Hematopoietic multipotent progenitor cell (in vitro differentiated cells): Measurements from ENCODE around the gene ST3GAL2. TPM values are rescaled to one million over a fixed set of nuclear protein-coding genes. Genes with fewer than 3 reads are reported as not detected.
"Not testable (repeated sequence)": the region's sequence is repeated elsewhere in the genome, so short reads cannot be mapped to it uniquely, and the experiment has no call there.

Experiments used
- DNase-seq, 3 donors: peaks; one replicate each; pipeline ENCODE4 v3.0.0-alpha.2; 2011 to 2015; ENCODE audit warnings: low read depth in 2 of 3, low spot score in 2 of 3
- total RNA-seq: library from RNA; depleted of rRNA; stranded (reverse); fragments of >200 nt; gene quantifications from one replicate; pipeline ENCODE4 v1.2.3, GENCODE V29; 2012

Gene ST3GAL2
- total RNA-seq, 1 donor: 49.0 TPM

DNA sequence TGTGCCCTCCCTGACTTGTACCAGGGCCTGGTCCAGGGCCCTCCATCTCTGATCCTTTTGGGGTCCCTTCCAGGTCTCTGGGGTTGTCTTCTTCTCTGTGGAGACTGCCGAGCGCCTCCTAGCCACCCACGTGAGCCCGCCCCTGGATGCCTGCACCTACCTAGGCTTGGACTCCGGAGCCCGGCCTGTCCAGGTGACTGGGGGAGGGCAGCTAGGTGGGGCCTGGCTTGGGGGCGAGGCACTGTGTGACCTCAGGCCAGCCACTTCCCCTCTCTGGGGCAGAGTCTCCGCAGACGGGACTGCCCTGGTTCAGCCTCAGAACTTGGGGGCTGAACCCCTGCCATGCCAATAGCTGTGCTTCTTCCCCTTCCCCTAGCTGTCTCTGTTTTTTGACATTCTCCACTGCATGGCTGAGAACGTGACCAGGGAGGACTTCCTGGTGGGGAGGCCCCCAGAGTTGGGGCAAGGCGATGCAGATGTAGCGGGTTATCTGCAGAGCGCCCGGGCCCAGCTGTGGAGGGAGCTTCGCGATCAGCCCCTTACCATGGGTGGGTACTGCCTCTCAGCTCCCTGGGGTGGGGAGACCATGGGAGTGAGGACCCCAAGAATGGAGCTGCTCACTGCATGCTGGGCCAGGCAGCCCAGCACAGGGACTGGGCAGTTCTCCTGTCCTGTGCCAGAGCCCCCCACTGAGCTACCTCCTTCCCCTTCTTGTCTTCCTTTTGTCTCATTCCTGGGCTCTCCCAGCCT lies 30.1 kb upstream of the ST3GAL2 start:
- DNase-seq: no peak

DNA sequence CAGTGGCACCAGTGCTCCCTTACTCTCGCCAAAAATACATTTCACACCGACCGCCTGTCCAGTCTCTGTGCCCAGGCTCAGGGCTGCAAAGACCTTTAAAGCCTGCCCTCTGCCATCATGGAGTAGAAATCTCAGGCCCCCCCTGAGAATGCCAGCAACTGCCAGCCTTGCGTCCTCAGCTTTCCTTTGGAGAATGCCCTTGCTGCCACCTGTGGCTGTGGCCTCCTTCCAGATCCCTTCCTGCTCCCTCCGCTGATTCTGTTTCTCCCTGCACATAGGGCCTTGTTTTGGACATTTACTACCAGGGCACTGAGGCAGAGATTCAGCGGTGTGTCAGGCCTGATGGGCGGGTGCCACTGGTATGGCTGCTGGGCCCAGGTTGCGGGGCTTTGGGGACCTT lies 28.7 kb upstream of the ST3GAL2 start:
- no peak for DNase-seq

DNA sequence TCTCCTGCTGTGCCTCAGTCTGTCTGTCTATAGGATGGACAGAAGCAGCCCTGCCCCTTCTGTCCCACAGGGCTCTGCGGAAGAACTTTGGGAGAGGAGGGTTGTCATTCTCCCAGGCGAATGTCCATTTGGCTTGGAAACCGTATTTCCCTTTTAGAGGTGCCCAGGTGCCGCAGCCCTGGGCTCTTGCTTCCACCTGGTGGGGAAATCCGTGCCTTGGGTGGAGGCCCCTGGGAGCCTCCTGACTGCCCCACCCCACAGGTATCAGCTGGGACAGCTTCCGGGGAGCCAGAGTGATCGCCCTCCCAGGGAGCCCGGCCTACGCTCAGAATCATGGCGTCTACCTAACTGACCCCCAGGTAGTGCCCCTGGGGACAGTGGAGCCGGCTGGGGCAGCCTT lies 28.2 kb upstream of the ST3GAL2 start:
- no peak for DNase-seq

DNA sequence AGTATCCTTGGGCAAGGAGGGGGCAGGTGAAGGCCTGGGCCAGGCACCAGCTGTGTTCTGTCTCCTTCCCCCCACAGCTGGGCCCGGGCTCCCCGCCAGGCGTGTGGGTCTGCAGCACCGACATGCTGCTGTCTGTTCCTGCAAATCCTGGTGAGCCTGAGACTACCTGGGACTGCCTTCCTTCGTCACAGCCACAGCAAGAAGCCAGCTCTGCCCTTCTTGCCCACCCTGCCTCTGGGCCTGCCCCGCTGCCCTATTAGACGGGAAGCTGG lies 27.8 kb upstream of the ST3GAL2 start:
- no peak for DNase-seq

DNA sequence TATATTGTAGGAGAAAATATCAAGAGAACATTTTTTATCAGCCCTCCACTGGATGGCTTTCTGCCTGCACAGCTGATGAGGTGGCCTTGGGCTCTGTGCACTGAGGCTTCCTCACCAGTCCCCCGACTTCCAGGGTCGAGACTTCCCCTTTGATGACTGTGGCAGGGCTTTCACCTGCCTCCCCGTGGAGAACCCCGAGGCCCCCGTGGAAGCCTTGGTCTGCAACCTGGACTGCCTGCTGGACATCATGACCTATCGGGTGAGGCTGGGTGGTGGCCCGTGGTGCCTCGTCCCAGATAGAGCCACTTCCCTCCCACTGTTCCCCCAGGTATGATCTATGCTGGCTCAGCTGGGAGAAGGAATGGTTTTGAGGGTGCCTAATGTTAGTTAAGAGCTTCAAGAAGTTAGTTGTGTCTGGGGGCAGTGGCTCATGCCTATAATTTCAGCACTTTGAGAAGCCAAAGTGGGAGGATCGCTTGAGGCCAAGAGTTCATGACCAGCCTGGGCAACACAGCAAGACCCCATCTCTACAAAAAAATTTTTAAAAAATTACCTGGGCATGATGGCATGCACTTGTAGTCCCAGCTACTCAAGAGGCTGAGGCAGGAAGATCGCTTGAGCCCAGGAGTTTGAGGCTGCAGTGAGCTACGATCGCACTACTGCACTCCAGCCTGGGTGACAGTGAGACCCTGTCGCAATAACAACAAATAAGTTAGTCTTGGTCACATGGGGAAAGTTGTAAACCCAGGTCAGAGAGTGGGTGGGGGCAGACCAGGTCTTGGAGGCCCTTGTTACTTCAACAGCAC lies 27.3 kb upstream of the ST3GAL2 start:
- no peak for DNase-seq

DNA sequence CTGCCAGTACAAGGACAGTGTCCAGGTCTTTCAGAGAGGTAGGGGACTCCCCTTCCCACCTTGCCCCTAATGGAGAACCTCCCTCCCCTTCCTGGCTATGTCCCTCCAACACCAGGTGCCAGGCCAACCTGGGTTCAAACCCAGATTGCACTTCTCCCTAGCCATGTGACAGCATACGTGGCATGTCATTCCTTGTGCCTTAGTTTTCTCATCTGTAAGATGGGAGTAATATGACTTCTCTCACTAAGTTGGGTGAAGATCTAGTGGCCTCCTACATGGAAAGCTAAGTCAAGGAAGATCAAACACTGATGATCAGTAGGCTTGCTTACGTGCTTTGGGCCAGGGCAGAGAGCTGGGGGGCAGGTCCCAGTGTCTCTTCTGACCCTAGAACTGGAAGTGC lies 24.3 kb upstream of the ST3GAL2 start:
- DNase-seq: no peak

DNA sequence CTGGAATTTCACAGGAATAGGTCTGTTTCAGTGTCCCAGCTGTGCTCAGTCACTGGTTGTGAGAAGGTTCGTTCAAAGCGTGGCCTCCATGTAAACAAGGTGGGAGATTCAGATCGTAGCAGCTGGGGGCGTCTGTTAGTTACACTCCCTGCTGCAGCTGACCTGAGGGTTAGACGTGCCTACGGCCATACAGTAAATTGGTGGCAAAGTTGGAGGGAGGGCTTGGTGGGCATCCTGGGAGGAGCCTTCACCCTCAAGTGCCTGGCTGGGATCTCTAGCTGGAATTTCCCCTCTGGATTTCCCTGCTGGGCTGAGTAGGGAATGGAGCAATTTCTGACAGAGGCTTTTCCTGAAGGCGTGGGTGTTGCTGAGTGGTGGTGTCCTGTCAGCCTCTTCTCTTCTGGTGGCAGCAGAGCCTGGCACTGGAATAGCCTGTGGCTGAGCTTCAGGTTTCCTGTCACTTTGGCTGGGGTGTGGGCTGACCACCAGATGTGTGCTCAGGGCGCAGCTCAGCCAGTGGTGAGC lies 21.9 kb upstream of the ST3GAL2 start:
- DNase-seq: no peak

DNA sequence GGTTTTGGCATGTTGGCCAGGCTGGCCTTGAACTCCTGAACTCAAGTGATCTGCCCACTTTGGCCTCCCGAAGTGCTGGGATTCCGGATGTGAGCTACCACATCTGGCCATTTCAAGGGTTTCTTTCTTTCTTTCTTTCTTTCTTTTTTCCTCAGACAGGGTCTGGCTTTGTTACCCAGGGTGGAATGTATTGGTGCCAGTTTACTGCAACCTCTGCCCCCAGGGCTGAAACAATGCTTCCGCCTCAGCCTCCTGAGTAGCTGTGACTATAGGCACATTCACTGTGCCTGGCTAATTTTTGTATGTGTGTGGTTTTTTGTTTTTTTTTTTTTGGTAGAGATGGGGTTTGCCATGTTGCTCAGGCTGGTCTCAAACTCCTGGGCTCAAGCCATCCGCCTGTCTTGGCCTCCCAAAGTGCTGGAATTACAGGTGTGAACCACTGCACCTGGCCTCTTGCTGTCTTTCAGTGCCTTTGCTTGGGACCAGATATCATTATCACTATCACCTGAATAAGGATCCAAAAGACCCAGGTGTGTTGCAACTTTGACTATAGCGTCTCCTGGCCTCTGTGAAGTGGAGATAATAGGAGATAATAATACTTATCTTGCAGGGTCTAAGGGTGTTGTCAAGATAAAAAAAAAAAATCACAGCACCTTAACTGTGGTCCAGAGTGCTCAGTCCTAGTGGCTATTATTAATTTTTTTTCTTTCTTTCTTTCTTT lies 18.7 kb upstream of the ST3GAL2 start:
- no peak for DNase-seq

DNA sequence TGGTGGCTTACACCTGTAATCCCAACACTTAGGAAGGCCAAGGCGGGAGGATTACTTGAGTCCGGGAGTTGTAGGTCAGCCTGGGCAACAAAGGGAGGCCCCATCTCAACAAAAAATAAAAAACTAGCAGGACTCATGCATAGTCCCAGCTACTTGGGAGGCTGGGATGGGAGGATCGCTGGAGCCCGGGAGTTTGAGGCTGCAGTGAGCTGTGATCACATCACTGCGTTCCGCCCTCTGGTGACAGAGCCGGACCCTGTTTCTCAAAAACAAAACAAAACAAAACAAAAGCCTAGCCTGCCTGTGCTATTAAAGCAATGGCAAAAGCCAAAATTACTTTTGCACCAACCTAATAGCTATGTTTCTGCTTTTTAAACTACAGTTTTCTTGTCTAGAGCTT lies 17.0 kb upstream of the ST3GAL2 start:
- no peak for DNase-seq

DNA sequence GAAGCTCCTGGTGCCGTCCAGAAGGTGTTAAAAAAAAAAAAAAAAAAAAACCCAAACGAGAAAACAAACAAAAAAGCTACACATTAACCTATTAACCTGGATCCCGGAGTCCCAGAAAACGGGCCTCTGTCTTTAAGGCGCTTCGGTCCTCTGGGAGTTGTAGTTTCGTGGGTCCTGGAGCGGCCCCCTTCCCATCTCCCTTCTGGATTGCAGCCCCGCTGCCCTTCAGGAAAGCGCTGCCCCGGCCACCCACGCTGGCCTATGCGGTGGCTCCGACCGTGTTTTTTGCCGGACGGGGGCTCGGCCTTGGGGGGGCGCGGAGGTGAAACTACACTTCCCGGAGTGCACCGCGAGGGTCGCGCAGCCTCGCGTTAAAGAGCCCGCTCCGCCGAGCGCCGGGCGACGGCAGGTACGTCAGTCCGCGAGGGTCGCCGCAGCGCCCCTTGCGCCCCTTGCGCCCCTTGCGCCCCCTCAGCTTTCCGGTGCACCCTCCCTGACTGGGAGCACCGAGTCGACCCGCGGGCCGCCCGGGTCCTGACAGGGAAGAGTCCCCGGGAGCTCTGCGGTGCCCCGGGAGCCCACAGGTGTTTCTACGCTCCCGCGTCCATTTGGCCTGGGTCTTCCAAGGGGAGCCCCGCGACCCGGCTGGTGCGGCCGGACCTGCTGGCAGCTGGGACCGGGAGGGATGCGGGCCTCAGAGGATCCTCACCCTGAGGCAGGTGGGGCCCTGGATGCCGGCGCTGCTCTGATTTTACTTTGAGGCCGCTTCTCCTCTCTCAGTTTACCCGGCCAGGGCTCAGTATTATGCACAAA lies 15.5 kb upstream of the ST3GAL2 start, which contains the start of gene FCSK:
Gene FCSK, plus strand, starts transcription at position 374 of the 813 bp plus-strand sequence. CDS start 8,596 bp downstream, outside the sequence.
- DNase-seq: peak; percentile 61 to 80 (median 79)

DNA sequence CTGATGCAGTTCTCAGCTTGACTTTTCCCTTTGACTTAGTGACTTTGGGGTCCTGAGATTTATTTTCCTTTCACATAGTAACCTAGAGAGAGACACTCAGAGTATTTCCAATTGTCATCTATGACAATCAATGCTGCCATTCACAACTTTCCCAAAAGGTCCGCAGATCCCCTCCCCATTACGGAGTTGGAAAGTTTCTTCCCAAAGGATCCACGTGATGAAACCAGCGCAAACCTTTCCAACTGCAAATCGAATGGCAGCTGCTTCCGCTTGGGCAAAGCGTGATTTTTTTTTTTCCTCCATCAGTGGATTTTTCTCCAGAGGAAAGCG lies 15.0 kb upstream of the ST3GAL2 start:
- DNase-seq: no peak

DNA sequence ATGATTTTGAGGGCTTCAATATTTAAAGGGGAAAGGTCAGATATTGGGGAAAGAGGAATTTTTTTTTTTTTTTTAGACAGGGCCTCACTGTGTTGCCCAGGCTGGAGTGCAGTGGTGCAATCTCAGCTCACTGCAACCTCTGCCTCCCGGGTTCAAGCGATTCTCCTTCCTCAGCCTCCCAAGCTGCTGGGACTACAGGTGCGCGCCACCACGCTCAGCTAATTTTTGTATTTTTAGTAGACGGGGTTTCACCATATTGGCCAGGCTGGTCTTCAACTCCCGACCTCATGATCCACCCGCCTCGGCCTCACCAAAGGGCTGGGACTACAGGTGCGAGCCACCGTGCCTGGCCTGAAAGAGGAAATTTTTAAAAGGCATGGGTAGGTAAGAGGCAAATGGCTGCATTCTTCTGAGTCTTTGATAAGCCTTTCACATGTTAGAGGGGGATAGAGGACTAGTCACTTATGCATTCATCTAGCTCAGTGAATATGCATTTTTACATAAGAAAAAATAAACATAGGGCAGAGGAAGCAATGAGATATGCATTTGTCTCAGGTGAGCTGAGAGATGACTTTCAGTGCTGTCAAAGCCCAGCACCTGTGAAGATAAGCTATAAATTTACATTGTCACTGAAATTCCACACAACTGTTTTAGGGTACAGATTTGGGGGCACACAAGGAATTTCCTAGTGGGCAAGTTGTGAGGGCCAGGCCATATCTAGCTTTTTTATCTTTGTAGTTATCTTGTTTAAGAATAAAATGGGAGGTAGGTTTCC lies 14.4 kb upstream of the ST3GAL2 start:
- DNase-seq: no peak

DNA sequence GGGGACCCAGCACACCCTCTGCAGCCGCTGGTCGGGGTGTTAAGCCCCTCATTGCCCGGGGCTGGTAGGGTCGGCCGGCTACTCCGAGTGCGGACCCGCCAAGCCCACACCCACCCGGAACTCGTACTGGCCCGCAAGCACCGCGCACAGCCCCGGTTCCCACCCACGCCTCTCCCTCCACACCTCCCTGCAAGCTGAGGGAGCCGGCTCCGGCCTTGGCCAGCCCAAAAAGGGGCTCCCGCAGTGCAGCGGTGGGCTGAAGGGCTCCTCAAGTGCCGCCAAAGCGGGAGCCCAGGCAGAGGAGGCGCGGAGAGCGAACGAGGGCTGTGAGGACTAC lies 12.1 kb upstream of the ST3GAL2 start:
- not testable (repeated sequence) for DNase-seq

DNA sequence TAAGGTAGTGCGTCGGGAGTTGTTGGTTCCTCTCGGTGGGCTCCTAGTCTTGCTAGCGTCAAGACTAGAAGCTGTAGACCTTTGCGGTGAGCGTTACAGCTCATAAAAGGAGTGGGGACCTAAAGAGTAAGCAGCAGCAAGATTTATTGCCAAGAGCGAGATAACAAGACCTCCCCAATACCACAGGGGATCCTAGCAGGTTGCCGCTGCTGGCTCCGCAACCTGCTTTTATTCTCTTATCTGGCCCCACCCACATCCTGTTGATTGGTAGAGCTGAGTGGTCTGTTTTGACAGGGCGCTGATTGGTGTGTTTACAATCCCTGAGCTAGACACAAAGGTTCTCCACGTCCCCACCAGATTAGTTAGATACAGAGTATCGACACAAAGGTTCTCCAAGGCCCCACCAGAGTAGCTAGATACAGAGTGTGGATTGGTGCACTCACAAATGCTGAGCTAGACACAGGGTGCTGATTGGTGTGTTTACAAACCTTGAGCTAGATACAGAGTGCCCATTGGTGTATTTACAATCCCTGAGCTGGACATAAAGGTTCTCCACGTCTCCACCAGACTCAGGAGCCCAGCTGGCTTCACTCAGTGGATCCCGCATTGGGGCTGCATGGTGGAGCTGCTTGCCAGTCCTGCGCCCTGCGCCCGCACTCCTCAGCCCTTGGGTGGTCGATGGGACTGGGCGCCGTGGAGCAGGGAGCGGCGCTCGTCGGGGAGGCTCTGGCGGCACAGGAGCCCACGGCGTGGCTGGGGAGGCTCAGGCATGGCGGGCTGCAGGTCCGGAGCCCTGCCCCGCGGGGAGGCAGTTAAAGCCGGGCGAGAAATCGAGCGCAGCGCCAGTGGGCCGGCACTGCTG lies 11.5 kb upstream of the ST3GAL2 start:
- DNase-seq: not testable (repeated sequence)

DNA sequence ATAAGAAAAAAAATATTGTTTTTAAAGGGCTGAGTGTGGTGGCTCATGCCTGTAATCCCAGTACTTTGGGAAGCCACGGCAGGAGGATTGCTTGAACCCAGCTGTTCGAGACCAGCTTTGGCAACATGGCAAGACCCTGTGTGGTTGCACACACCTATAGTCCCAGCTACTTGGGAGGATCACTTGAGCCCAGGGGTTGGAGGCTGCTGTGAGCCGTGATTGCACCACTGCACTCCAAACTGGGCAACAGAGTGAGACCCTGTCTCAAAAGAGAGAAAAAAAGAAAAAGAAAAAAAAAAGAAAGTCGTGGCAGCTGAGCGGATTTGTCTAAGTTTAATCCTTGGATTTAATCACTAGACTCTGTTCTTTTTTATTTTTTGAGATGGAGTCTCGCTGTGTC lies 9.2 kb upstream of the ST3GAL2 start:
- DNase-seq: no peak

DNA sequence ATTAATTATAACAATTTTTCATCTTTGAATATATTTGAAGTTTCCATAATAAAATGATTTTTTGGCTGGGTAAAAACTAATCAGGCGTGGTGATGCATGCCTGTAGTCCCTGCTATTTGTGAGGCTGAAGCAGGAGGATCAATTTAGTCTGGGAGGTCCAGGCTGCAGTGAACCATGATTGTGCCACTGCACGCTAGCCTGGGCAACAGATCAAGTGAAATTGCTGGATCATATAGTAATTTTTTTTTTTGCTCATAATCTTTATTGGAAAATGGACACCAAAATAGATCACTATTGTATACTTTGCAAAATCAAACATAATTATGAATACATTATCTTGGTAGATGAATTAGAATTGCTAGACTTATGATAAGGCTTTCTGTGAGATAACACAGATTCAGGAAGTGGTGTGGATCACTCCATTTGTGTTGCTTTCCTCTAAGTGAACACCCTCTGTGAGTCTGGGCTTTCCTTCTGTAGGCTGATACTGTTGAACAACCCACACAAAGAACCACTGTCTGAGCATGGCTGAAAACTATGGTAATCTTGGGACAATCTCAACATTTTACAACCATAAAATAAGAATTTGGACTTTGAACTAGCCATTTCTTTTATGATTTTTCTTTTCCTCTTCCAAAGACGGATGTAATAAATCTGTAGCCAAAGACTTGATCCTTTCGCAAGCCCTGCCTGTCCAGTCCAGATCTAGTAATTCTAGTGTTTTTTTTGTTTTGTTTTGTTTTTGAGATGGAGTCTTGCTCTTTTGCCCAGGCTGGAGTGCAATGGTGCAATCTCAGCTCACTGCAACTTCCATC lies 5.6 kb upstream of the ST3GAL2 start:
- no peak for DNase-seq

DNA sequence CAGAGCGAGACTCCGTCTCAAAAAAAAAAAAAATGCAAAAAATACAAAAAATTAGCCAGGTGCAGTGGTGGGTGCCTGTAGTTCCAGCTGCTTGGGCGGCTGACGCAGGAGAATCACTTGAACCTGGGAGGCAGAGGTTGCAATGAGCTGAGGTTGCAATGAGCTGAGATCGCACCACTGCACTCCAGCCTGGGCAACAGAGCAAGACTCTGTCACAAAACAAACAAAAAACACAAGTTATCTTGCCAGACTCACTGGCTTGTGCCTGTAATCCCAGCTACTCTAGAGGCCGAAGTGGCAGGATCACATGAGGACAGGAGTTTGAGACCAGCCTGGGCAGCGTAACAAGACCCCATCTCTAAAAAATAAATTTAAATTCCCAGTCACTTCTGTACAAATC lies 3.4 kb upstream of the ST3GAL2 start:
- DNase-seq: no peak

DNA sequence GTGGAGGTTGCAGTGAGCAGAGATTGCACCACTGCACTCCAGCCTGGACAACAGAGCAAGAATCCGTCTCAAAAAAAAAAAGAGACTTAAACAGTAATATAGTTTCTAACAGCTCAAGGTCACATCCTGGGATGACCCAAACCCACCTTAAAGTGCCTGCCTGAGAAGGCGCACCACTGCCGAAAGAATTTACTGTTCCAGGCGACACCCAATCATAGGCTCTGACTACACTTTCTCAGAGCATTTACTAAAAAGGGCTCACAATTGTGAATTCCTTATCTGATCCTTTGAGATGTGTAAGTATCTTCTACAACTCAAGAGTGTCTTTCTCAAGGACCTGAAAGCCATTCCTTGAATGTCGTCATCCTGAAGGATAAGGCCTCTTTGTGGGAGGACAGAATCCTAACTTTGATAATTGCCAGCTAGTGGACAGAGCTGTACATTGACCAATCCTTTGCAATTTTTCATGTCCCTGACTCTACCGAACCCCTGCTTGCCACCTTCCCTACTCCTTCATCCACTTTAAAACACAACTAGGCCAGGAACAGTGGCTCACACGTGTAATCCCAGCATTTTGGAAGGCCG lies 2.6 kb upstream of the ST3GAL2 start:
- DNase-seq: no peak
